Bronchial epithelial cell (primary cell): ENCODE results near the gene ITGA1. TPM values are rescaled to one million over a fixed set of nuclear protein-coding genes. Genes with fewer than 3 reads are reported as not detected.

Source experiments
- DNase-seq: peaks from one replicate; pipeline ENCODE4 v3.0.0-alpha.2; 2010; ENCODE audit warnings: low read depth
- FAIRE-seq: peaks from 2 replicates; lab custom pipeline; 2011; peaks lifted over from hg19 to GRCh38; lab: Jason Lieb, UNC
- H3K27me3 ChIP-seq: 2 replicates; pipeline ENCODE4 v1.5.1; 2011; ENCODE audit warnings: low read length; ENCODE audit not compliant: control insufficient read depth, insufficient read depth
- H3K36me3 ChIP-seq: 2 replicates; pipeline ENCODE4 v1.5.1; 2011; ENCODE audit warnings: low read length; ENCODE audit not compliant: control insufficient read depth, insufficient read depth
- H3K4me3 ChIP-seq: 2 replicates; pipeline ENCODE4 v1.5.1; 2011; ENCODE audit warnings: mild to moderate bottlenecking, low read depth, low read length, control low read depth
- total RNA-seq: library from RNA; depleted of rRNA; stranded (reverse); fragments of >200 nt; gene quantifications from 2 replicates; pipeline ENCODE4 v1.2.1, GENCODE V29; 2014
- TF ChIP-seq, protein P1 (sequence below): IDR thresholded peaks from 2 replicates; pipeline ENCODE4 v1.5.1; 2011; ENCODE audit warnings: mild to moderate bottlenecking, moderate library complexity, low read length, control low read depth, inconsistent platforms; ENCODE audit not compliant: insufficient read depth, severe bottlenecking

Gene ITGA1
- total RNA-seq, 1 donor from 2014 or later, result 3.7 TPM

DNA sequence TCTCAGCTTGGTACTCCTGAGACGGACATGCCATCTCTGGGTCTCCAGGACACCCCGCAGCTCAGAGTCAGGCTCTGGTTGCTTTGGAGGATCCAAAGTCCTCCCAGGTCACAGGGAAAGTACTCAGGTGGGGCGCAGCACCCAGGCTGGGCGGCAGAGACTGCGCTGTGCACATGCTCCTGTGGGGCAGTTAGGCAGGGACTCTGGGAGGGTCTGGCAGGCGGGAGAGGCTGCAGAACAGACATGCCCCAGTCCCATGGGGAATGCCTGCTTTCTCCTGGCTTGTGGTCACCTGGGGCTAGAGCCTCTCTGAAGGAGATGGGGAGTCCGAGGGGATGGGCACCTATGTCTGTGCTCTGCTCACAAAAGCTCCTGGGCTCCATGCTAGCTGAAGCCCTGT is 156.1 kb downstream of the ITGA1 start:
- H3K27me3 ChIP-seq, result no peaks in the 10 kb centered on the region

DNA sequence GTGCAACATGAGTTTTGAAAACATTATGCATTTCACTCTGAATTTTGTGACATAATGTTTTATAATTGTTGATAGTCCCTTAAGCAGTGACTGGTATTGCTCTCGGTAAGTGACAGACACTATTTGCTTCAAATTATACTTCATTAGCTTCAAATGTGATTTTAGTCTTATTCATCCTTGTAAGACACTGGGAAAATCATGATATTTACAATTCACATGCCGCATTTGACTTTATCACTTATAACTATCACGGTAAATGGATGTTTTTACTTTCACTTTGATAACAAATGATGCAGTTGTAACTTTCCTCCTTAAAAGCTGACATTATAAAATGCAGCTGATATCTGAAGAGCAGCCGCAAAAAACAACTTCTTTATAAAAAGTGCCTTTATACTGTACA is 157.3 kb downstream of the ITGA1 start:
- TF ChIP-seq, protein P1, sequence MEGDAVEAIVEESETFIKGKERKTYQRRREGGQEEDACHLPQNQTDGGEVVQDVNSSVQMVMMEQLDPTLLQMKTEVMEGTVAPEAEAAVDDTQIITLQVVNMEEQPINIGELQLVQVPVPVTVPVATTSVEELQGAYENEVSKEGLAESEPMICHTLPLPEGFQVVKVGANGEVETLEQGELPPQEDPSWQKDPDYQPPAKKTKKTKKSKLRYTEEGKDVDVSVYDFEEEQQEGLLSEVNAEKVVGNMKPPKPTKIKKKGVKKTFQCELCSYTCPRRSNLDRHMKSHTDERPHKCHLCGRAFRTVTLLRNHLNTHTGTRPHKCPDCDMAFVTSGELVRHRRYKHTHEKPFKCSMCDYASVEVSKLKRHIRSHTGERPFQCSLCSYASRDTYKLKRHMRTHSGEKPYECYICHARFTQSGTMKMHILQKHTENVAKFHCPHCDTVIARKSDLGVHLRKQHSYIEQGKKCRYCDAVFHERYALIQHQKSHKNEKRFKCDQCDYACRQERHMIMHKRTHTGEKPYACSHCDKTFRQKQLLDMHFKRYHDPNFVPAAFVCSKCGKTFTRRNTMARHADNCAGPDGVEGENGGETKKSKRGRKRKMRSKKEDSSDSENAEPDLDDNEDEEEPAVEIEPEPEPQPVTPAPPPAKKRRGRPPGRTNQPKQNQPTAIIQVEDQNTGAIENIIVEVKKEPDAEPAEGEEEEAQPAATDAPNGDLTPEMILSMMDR, result no peak
- H3K4me3 ChIP-seq, result peak overlapping the region; percentile 9
- FAIRE-seq (no peak), DNase-seq (no peak)
- no peaks in the 10 kb centered on the region for H3K36me3 ChIP-seq
- H3K27me3 ChIP-seq, result no peaks in the 10 kb centered on the region

More for the DNA sequence above, 156.1 kb downstream of the ITGA1 start:
- TF ChIP-seq, protein P1, result no peak
- Histone ChIP-seq H3K4me3 (no peak overlapping the region), H3K36me3 (no peaks in the 10 kb centered on the region)
- DNase-seq, result no peak
- no peak for FAIRE-seq

DNA sequence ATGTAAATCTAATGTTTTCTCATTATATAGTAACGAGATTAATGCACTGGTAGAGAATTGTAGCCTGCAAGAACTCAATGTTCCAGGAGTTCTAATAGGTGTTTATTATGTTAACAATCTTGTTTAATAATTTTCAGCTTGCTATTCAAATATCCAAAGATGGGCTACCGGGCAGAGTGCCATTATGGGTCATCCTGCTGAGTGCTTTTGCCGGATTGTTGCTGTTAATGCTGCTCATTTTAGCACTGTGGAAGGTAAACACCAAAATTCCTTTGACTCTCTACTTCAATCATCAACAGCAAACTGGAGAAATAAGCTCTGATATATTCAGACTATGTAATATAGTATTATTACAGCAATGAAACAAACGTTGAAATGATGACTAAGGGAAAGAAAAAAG is 159.5 kb downstream of the ITGA1 start:
- DNase-seq (no peak), FAIRE-seq (no peak)
- Histone ChIP-seq H3K36me3 (no peaks in the 10 kb centered on the region), H3K27me3 (no peaks in the 10 kb centered on the region), H3K4me3 (no peak overlapping the region)
- TF ChIP-seq, protein P1, result no peak

DNA sequence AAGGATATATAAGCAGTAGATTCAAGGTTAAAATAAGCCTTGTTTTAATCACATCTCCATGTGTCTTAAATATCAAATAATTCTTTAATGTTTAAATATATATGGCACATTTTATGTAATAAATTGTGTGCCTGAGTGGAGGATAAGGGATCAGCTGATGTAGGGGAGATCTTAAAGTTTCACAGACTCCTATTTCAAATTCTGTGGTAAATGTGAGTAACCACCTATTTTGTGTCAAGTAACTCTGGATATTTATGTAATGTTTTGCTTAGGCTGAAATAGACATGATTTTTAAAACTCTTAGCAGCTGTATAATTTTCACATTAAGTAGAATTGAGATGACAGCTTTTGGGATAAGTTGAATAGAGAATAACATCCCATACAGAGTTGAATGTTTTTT is 160.1 kb downstream of the ITGA1 start:
- Histone ChIP-seq H3K36me3 (no peaks in the 10 kb centered on the region), H3K27me3 (no peaks in the 10 kb centered on the region), H3K4me3 (no peak overlapping the region)
- FAIRE-seq (no peak), DNase-seq (no peak)
- TF ChIP-seq, protein P1, result no peak

DNA sequence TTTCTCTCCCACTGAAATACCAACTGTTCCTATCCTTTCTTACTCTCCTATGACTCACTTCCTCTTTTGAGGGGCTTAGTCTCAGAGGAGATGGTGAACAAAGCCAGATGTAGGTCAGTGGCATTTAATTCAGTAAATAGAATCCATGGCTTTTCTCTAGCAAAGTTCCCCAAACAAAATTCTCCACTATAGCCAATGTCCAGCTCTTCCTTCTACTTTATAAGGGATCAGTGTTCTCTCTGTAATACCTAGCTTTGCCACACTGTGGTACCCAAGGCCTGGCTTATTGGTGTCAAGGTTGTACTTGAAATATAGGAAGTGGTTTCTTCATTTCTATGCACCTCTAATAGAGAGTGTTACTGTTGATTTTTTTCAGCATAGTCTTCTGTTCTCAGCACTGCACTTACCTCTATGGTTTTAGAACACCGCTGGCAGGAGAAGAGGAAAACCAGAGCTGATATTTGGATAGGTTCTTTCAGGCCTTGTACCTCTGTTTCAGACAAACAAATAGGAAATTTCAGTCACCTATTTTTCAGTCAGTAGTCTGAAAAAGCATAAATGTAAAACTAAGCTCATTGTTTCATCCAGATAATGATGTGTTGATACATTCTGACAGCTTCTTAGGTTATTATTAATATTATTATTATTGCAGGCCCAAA is 160.8 kb downstream of the ITGA1 start:
- Histone ChIP-seq H3K36me3 (no peaks in the 10 kb centered on the region), H3K27me3 (no peaks in the 10 kb centered on the region), H3K4me3 (no peak overlapping the region)
- no peak for FAIRE-seq
- DNase-seq, result peak; percentile 81
- TF ChIP-seq, protein P1, result peak; percentile 72

DNA sequence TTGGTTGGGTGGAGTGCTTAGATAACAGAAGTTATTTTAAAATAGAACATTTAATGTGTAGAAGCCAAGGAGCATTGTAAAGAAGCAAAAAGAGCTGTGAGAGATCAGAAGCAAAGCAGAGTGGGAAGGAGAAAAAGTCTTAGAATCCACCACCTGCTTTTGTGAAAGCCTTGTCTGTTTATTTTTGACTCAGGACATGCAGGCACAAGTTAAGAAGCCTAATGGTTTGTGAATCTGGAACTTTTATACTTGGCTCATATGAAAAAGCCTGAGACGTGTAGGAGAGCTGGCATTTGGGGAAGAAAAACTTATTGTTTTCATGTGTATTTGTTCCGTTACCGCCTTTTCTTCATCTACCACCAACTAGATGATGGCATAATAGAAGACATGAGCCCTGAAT is 163.0 kb downstream of the ITGA1 start:
- TF ChIP-seq, protein P1, result no peak
- H3K27me3 ChIP-seq, result no peaks in the 10 kb centered on the region
- peak; percentile 61 for DNase-seq

More for the DNA sequence above, 163.0 kb downstream of the ITGA1 start:
- no peak for FAIRE-seq
- Histone ChIP-seq H3K4me3 (no peak overlapping the region), H3K36me3 (no peaks in the 10 kb centered on the region)
